MCF 10A (cell line): ENCODE measurements around the gene NKG7. TPM values are rescaled to one million over a fixed set of nuclear protein-coding genes. Genes with fewer than 3 reads are reported as not detected.

Experiments
- BruUV-seq: library from RNA; stranded (reverse); fragments of 400-500 nt; replicated peaks from 2 replicates; lab custom pipeline; 2021; lab: Mats Ljungman, UMichigan
- CTCF ChIA-PET: fragments of 300-600 bp; sonication (Branson Sonifier 250); formaldehyde crosslinking; extraction: SDS; loops from one replicate; lab custom pipeline; 2021; ENCODE audit warnings: antibody characterized with exemption, inconsistent platforms; lab: Yijun Ruan, JAX
- POLR2A ChIA-PET: fragments of 300-600, 350-650 bp; sonication (Branson Sonifier 250); formaldehyde crosslinking; extraction: SDS; loops from one replicate; lab custom pipeline; 2020; ENCODE audit warnings: antibody characterized with exemption, inconsistent platforms; lab: Yijun Ruan, JAX
- DNase-seq: peaks from one replicate; pipeline ENCODE4 v3.0.0-alpha.2; 2018; ENCODE audit not compliant: unreplicated experiment
- H3K27ac Mint-ChIP-seq: one replicate; pipeline ENCODE4 v1.8.0; 2022; ENCODE audit warnings: mild to moderate bottlenecking, low read depth, mixed read lengths; ENCODE audit not compliant: unreplicated experiment
- H3K27me3 Mint-ChIP-seq: one replicate; pipeline ENCODE4 v1.8.0; 2022; ENCODE audit warnings: mixed read lengths; ENCODE audit not compliant: insufficient read depth, unreplicated experiment
- H3K36me3 Mint-ChIP-seq: one replicate; pipeline ENCODE4 v1.8.0; 2022; ENCODE audit warnings: mild to moderate bottlenecking, moderate library complexity, mixed read lengths; ENCODE audit not compliant: insufficient read depth, unreplicated experiment
- H3K4me1 Mint-ChIP-seq: one replicate; pipeline ENCODE4 v1.8.0; 2022; ENCODE audit warnings: mixed read lengths; ENCODE audit not compliant: insufficient read depth, unreplicated experiment
- H3K4me3 Mint-ChIP-seq: one replicate; pipeline ENCODE4 v1.8.0; 2022; ENCODE audit warnings: mild to moderate bottlenecking, moderate library complexity, mixed read lengths; ENCODE audit not compliant: unreplicated experiment
- H3K9me3 Mint-ChIP-seq: one replicate; pipeline ENCODE4 v1.8.0; 2022; ENCODE audit warnings: mixed read lengths; ENCODE audit not compliant: unreplicated experiment
- intact Hi-C: fragments of 100-400 bp; cut with micrococcal nuclease; formaldehyde crosslinking; loops from 2 replicates; pipeline ENCODE4 v1.14.1; 2022
- total RNA-seq: library from RNA; stranded (reverse); gene quantifications from 2 replicates; pipeline ENCODE4 v1.2.3, GENCODE V29; 2022
- TF ChIP-seq, protein P1 (sequence below): fragments of 200-600 bp; IDR thresholded peaks from one replicate; pipeline ENCODE4 v1.8.0; 2022; ENCODE audit warnings: antibody characterized with exemption, mild to moderate bottlenecking; ENCODE audit not compliant: unreplicated experiment

Gene NKG7
- total RNA-seq, 1 experiment from 2014 or later: not detected

DNA sequence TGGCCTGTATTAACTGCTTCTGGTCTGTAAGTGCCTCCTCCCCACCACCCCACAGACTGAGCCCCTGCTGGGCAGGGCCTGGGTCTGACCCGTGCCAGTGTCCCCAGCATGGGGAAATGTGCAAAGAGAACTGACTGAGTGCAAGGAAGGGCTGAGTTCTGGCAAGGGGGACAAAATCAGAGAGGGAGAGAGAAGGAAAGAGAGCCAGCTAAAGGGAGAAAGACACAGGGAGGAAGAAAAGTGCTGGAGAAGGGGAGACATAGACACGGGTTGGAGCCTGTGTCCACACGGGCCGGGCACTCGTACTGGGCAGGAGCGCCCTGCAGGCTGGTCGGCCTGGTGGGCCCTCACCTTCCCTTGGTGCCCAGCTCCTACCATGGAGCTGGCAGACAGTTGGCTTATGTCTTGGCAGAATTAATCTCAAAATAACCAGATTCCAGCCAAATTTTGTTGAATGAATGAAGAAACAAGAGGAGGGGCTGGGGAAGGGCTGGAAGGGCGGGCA is 1.2 kb downstream of the NKG7 start:
- H3K27ac Mint-ChIP-seq: no peak overlapping the region
- no peaks in the 10 kb centered on the region for H3K9me3 Mint-ChIP-seq
- TF ChIP-seq, protein P1, sequence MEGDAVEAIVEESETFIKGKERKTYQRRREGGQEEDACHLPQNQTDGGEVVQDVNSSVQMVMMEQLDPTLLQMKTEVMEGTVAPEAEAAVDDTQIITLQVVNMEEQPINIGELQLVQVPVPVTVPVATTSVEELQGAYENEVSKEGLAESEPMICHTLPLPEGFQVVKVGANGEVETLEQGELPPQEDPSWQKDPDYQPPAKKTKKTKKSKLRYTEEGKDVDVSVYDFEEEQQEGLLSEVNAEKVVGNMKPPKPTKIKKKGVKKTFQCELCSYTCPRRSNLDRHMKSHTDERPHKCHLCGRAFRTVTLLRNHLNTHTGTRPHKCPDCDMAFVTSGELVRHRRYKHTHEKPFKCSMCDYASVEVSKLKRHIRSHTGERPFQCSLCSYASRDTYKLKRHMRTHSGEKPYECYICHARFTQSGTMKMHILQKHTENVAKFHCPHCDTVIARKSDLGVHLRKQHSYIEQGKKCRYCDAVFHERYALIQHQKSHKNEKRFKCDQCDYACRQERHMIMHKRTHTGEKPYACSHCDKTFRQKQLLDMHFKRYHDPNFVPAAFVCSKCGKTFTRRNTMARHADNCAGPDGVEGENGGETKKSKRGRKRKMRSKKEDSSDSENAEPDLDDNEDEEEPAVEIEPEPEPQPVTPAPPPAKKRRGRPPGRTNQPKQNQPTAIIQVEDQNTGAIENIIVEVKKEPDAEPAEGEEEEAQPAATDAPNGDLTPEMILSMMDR: no peak
- no peaks in the 10 kb centered on the region for H3K36me3 Mint-ChIP-seq
- H3K4me3 Mint-ChIP-seq: no peak overlapping the region
- no peaks in the 10 kb centered on the region for H3K27me3 Mint-ChIP-seq
- H3K4me1 Mint-ChIP-seq: no peaks in the 10 kb centered on the region
- CTCF ChIA-PET: interaction anchor here (0.8 to 1.4 kb wide), 3 partner anchors 65 to 413 kb away, joined by 3 to 4 read pairs (median 3); no protein-coding TSS in a partner anchor
- POLR2A ChIA-PET: no interaction called here
- no TSS peak for BruUV-seq
- intact Hi-C loops: no loop called here
- no peak for DNase-seq

DNA sequence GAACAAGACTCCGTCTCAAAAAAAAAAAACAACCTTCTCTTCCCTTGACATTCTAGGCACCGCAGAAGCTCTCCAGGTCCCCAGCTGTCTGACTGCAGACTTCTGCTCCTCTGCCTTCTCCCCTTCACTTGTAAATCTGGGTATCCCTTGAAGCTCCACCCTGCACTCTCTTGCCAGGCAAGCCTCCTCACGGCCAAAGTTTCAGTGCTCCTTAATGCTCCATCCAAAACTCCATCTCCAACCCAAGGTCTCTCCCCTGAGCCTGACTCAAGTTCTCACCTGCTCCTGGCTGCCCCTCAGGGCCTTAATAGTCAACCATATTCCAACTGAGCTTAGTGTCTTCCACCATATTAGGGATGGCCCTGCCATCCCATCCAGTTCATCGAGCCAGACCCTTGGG is 2.2 kb downstream of the NKG7 start:
- no TSS peak for BruUV-seq
- Mint-ChIP-seq H3K36me3 (peaks cover 3% of the 10 kb centered on the region), H3K9me3 (no peaks in the 10 kb centered on the region), H3K4me1 (peaks cover 5% of the 10 kb centered on the region), H3K27ac (no peak overlapping the region), H3K27me3 (no peaks in the 10 kb centered on the region), H3K4me3 (no peak overlapping the region)
- TF ChIP-seq, protein P1: no peak
- POLR2A ChIA-PET: interaction anchor here (0.6 kb wide), 1 partner anchor 224 kb away, joined by 3 read pairs; no protein-coding TSS in a partner anchor
- intact Hi-C loops: no loop called here
- CTCF ChIA-PET: interaction anchor here (0.7 to 1.4 kb wide), 4 partner anchors 28 to 283 kb away, joined by 3 to 4 read pairs (median 3); no protein-coding TSS in a partner anchor
- DNase-seq: no peak

DNA sequence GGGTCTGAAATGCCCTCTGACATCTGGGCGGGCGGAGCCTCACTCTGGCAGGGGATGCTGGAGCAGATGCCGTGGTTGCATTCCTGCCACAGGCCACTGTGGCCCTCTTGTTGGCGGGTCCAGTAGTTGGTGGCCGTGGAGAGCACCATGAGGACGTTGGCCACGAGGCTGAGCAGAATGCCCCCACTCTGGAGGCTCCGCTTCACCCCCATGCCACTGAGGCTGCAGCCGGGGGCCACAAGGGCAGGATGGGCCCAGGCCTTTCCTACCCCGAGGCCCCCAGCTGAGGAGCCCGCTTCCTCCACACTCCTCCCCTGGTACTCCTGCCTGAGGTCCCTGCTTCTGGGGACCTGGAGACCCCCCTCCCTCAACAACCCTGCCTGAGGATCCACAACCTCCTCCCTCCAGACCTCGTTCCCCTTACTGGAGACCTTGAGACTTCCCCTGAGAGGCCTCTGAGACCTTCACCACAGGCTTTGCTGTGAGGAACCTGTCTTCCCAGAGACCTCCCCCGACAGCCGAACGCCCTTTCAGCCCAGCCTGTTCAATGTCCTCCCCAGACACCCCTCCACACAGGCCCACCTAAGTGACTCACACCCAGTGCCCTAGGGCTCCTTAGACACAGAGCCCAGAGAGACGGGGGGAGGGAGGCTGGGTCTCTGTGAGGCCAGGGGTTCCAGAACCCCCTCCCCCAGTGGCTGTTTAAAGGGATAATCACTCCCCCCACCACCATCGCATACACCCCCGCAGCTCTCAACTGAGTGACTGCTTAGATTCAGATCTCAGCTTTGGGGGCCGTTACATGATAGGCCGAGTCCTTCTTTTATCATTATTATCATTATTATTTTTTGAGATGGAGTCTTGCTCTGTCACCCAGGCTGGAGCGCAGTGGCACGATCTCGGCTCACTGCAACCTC is 3.8 kb downstream of the NKG7 start, which contains the start of gene CLDND2:
CLDND2 (minus strand) TSS at position 638 of the 917 bp plus-strand sequence; CDS start at position 212, 426 bp downstream.
- Mint-ChIP-seq H3K9me3 (no peaks in the 10 kb centered on the region), H3K36me3 (peaks cover 6% of the 10 kb centered on the region), H3K4me3 (peak within 1 kb of the TSS; percentile 96), H3K27me3 (no peaks in the 10 kb centered on the region), H3K4me1 (peaks cover 17% of the 10 kb centered on the region), H3K27ac (peak within 1 kb of the TSS; percentile 90)
- BruUV-seq: no TSS peak
- no peak for DNase-seq
- CTCF ChIA-PET: interaction anchor here (0.6 to 1.1 kb wide), 4 partner anchors 30 to 289 kb away, joined by 3 read pairs; no protein-coding TSS in a partner anchor
- POLR2A ChIA-PET: interaction anchor here (0.6 to 1.8 kb wide), 9 partner anchors 10 to 1655 kb away, joined by 3 to 20 read pairs (median 5); partner anchors contain the start of gene ZNF175
- TF ChIP-seq, protein P1: no peak
- intact Hi-C loops: no loop called here
